Superior temporal gyrus (tissue), 1 donor: ENCODE results near the gene ANAPC4.
A peak's percentile ranks its signal among the peaks of the same experiment; 100 is the strongest.
"Not testable (repeated sequence)": the region's sequence is repeated elsewhere in the genome, so short reads cannot be mapped to it uniquely, and the experiment has no call there.

Source experiments
- DNase-seq: peaks from one replicate; pipeline ENCODE4 v3.0.0-alpha.2; 2016; ENCODE audit errors: extremely low spot score

The ANAPC4 gene, protein sequence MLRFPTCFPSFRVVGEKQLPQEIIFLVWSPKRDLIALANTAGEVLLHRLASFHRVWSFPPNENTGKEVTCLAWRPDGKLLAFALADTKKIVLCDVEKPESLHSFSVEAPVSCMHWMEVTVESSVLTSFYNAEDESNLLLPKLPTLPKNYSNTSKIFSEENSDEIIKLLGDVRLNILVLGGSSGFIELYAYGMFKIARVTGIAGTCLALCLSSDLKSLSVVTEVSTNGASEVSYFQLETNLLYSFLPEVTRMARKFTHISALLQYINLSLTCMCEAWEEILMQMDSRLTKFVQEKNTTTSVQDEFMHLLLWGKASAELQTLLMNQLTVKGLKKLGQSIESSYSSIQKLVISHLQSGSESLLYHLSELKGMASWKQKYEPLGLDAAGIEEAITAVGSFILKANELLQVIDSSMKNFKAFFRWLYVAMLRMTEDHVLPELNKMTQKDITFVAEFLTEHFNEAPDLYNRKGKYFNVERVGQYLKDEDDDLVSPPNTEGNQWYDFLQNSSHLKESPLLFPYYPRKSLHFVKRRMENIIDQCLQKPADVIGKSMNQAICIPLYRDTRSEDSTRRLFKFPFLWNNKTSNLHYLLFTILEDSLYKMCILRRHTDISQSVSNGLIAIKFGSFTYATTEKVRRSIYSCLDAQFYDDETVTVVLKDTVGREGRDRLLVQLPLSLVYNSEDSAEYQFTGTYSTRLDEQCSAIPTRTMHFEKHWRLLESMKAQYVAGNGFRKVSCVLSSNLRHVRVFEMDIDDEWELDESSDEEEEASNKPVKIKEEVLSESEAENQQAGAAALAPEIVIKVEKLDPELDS

DNA sequence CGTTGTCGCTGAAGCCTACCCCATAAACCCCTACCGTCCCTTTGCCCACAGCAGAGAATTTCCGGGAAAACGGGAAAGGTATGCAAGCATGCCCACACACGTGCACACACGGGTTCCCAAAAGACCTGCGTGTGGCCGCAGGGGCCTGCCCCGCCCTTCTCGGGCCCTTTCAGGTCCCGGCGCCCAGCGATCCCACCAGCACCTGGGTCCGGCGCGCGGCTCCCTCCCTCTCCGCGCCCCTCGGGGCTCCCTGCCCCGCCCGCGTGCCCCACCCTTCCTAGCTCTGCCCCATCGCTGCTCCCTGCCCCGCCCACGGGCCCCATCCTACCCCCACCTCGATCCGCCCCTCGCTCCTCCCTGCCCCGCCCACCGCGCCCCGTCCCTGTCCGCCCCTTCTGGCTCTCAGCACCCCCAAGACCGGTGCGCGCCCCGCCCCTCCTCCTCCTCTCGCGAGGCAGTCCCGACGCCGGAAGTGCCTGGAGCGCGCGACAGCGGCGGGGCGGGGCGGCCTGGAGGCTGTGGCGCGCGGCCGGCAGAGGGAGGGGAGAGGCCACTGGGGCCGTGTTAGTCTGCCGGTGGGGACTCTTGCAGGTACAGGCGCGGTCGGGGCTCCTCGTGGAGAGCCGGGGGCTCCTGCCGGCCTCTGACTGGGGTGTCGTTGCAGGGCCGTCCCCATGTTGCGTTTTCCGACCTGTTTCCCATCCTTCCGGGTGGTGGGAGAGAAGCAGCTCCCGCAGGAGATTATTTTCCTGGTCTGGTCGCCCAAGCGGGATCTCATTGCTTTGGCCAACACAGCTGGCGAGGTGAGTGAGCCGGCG lies at the start of gene ANAPC4:
Gene ANAPC4 (plus strand): TSS at position 510 of the 818 bp plus-strand sequence. CDS start 165 bp downstream, at position 675.
- peak; percentile 78 for DNase-seq

DNA sequence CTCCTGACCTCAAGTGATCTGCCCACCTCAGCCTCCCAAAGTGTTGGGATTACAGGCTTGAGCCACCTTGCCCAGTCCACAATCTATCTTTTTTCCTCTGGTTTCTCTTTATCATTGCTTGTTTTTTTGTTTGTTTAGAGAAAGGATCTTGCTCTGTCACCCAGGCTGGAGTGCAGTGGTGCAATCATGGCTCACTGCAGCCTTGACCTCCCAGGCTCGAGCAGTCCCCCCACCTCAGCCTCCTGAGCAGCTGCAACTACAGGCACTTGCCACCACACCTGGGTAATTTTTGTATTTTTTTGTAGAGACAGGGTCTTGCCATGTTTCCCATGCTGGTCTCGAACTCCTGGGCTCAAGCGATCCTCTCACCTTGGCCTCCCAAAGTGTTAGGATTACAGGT lies 48.6 kb upstream of the ANAPC4 start:
- not testable (repeated sequence) for DNase-seq

DNA sequence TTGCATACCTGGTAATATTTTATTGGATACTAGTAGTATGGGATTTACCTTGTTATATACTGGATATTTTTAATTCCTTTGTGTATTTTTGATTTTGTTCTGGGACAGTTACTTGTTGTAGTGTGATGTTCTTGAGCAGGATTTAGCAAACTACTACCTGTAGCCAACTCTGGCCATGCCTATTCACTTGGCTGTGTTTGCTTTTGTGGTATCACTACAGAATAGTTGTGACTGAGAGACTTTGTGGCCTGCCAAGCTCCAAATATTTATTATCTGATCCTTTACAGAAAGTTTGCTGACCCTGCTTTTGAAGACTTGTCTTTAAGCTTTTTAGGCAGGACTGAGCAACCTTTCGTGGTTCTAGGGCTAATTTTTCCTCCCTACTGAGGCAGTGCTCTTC lies 46.7 kb upstream of the ANAPC4 start:
- DNase-seq, result no peak

DNA sequence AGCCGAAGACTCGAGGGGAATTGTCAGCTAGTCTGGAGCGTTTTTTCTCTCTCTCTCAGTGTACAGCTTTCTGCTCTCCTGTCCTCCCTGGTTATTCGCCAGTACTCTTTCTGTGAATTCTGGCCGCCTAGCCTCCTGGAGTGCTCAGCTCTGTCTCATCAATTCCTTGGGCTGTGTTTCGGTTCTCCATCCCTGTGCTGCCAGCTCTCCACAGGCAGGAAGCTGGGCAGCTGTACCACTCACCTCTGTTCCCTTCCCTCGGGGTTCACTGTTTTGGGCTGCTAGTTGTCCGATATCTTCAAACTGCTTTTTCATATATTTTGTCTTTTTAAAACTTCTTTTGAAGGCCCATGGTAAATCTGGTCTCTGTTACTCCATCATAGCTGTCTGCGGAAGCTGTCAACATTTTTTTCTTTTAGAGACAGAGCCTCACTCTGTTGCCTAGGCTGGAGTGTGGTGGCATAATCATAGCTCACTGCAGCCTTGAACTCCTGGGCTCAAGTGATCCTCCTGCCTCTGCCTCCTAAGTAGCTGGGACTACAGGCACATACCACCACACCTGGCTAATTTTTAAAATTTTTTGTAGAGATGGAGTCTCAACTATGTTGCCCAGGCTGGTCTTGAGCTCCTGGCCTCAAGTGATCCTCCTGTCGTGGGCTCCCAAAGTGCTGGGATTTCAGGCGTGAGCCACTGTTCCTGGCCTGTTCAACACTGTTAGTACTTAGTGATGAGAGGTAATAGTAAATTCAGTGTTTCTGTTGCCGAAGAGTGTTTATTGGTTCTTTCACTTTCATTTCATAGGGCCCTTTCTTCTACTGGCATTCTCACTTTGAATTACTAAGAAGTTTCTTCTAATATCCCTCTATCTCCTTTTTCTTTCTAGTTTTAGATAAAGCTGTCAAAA lies 45.9 kb upstream of the ANAPC4 start:
- DNase-seq, result no peak

DNA sequence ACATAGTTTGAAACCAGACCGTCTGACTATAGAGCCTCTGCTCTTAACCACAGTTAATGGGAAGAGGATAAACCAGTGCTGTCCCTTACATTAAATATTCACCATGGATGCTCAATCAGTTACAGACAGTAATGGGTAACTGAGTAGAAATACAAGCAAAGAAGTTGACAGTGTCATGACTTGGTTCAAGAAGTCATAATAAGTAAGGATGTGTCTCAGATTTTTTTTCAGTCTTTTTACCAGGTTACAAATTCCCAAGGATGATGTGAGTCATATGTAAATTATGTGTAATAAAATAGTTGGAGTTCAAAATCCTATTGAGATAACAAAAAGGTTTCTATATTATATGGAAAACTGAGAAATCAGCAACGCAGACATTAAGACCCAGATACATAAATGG lies 33.4 kb upstream of the ANAPC4 start:
- no peak for DNase-seq

DNA sequence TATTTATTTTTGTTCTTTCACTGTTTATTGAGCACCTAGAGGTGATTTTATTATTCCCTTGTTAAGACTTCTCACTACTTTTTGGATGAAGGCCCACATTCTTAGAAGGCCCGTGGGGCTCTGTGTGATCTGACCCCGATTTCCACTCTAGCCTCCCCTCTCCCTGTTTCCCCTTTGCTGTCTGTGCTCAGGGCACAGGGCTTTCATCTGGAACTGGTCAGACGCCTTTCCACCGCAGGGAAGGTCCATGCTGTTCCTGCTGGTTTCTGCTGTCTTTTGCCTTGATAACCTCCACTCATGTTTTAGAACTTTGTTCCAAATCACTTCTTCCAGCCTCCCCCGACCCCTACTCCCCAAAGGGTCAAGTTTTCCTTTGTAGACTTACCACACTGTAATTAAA lies 31.3 kb upstream of the ANAPC4 start:
- no peak for DNase-seq

DNA sequence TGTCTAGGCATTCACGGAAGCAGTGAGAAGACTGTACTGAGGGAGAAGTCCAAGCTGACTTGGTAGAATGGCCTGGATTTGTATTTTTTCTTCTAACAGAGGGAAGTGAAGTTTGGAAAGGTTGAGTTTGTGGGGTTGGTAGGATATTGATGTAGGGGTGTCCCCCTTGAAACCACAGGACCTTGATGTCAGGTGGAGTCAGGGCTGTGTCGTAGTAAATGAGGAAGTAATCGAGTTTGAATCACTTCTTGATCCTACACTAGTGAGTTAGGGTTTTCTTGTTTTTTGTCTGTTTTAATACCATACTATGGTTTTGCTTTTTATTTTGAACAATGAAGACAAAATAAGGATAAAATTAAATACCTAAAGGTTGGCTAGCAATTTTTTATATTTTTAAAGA lies 30.1 kb upstream of the ANAPC4 start:
- no peak for DNase-seq

DNA sequence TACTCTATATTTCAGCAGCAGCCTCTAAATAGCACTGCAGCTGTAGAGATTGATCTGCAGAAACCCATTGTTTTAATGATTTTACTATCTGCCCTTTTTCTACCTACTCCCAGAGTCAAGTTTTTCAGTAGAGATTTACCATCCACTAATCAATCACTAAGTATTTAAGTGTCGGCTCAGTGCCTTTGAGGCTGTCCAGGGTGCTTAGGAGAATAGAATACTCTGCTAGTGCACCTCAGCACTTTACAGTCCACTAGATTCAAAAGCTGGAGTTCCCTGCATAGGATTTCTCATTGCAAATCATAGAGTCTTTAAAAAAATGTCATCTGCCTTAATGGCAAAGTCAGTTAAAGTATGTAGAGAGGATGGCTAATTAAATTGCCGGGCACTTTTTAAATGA lies 29.6 kb upstream of the ANAPC4 start:
- no peak for DNase-seq

DNA sequence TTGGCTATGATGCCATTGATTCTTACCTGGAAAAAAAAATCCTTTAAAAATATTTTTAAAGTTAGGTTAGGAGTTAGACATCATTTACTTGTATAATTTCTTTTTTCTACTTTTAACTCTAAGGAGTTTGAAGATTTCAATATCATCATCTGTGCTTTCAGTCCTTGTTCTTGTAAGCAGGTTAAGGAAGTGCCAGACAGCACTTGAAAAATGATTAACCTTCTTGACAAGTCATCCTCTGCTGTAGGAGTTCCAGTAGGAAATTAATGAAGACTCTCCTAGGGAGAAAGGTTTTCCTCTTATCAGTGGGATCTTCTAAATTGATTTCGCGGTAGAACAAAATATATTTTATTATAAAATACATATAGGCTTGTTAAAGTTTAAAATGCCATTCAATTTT lies 29.1 kb upstream of the ANAPC4 start:
- DNase-seq, result no peak

DNA sequence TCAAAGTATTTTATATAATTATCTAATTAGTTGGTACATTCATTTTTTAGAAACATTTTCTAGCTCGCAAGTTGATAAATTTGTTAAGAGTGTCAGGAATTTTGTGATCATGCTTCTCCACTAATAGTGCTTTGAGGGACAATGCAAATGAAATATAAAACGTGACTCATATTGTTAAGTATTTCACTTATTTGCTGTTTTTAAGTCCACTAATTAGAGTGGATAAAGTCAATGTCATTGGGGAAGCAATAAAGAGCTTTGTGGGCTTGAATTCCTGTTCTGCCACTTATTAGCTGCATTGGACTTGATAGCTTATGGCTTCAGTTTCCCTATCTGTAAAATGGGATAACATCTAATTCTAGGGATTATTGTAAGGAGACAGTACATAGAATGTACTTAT lies 26.5 kb upstream of the ANAPC4 start:
- DNase-seq, result no peak

DNA sequence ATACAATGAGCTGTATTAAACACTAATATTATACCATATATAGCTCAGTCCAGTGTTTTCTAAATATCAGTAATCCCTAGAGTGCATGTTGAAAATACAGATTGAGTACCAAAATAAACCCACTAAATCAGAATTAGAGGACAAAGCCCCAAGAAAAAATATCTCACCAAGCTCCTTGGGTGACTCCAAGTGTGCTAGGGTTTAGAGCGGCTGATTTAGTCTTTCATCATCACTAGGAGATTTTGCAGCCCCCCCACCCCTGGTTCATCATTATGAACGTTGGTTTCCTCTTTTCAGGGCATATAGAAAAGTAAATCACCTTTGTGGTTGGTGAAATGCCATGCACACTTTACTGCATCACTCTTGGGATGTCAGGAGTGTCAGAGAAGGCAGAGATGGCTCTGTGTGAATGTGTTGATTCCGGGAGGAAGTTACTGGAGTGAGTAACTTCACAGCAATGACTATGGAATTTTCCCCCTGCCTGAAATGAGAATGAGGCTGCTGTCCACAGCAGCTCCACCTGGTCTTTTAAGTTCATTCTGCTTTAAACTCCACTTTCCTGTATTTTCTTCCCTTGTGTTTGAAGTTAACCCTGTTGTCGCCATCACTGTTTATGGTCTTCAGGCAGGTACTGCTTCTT lies 25.2 kb upstream of the ANAPC4 start:
- DNase-seq, result no peak

DNA sequence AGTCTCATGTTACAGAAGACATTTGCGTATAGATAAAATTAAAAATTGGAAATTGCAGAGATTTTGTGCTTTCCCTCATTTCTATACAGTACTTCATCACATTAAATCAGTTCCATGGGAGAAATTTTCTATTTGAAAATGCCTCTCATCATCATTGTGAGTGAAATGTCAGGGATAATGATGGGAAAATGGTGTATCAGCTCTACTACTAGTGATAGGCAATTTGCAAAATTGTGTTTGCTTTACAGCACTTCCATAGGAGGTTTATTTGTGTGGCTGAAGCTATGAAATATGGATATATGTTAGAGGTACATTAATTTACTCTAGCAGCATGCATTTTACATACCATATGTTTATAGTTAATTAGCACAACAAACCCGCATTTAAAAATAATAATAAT lies 21.0 kb upstream of the ANAPC4 start:
- DNase-seq, result no peak

DNA sequence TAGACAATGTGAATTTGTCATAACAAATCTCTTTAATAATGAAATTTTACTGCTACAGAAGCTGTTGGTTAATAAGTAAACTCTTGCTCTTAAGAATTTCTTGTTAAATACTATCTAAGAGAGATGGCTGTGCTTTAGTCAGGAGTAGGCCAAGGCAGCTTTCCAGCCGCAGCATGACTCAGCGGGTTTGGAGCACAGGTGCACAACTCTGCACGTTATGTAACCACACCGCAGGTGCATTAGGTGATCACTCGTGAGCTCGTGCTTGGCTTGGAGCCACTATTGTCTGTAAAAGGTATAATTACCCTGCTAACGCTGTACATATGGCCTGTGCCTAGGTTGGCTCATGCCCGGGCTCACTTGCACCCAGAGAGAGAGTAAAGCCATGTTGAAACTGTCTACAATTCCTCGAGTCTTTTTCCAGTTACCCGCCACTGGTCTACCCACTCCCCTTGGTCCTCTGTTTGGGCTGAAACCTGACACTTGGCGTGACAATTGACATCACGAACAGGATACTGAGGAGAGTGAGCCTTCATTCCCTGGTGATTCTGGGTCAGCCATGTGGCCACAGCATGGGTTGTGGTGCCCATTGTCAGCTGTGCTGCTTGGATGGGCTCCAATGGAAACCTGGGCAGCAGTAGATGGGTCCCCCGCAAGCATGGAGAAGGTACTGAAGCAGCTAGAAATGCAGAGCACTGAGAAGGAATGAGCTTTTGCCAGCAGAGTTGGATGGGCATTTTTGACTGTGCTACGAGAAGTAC lies 18.4 kb upstream of the ANAPC4 start:
- DNase-seq, result no peak

DNA sequence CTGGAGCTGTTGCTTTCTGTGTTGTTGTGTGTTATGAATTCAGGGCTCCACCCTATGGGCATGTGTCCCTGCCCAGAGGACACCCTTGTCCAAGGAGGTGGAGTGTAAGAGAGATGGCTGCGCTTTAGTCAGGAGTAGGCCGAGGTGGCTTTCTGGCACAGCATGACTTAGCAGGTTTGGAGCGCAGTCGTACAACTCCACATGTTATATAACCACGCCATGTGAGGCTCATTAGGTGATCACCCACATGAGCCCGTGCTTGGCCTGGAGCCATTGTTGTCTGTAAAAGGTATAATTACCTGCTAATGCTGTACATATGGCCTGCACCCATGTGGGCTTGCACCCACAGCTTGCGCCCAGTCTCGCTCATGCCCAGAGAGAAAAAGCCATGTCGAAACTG lies 15.8 kb upstream of the ANAPC4 start:
- no peak for DNase-seq

DNA sequence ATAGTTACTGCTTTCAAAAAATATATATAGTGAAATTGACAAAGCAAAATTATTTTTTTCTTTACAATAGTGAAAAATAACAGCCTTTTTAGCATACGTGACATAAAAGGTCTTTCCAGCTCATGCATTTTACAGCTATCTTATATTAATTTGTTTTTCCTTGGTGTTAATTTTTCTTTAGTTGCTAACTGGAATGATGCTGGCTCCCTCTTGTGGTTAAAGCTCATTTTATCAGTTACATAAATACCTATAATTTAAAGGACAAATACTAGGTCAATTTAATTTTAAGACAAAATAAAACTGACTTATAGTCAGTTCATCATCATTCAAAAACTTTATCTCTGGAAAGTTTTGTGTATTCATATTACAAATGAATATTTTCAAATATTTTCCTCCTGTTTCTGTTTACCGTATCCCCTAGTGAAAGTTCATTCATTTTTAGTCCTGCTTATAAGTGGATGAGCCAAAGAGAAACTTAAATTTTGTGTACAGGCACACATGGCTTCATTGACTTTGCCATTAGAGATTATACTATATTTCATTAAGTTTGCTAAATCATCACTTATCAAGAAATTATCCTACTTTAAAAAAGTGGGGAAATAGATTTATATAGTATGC lies 9.9 kb upstream of the ANAPC4 start:
- peak; percentile 80 for DNase-seq

DNA sequence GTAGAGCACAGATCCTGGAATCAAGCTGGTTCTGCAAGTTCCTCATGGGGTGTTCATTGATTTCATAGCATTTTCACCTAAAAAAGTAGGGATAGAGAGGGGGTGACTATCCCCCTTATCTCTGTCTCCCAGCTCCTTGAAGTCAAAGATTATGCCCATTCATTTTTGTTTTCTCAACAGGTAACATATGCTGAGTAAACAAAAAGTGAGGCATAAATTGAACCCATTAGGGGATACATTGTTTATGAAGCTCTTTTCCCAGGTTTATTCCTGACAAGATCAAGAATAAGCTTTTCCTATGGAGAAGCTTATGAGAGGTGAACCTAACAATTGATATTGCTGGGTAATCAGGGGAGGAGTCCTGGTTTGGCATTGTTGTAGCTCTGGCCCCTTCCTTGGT lies 9.2 kb upstream of the ANAPC4 start:
- no peak for DNase-seq

DNA sequence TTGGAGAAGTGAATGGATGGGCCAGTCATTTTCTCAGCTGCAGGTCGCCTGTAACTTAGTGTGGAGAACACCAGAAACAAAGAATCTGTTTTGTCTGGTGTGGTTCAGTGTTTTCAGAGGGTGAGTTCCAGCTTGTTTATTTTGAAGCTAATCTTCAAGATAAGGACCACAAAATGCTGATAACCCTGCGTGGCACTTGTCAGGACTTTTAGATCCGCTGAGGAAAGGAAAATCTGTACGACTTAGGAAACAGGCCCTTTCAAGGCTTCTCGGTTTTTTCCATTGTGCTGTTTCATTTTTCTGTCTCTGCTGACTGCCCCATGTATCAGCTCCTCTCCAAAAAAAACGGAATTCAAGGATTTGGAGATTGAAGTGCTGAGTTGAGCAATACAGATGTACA lies 8.7 kb upstream of the ANAPC4 start:
- no peak for DNase-seq

DNA sequence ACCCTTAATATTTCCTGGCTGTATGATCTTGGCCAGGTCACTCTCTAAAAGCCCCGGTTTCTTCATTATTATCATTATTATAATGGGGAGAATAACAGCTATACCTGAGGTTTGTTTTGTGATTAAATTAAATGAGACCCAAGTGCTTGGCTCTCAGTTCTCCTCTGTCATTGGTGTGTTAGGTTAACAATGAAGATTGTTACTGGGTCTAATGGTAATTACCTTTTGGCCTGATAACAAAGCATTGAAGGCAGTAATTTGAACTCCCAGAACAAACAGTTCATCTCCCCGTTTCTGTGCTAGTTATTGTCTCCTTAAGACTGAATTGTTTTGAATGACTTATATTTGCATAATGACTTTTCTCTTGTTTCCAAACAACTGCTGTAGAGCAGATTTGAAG lies 6.8 kb upstream of the ANAPC4 start:
- no peak for DNase-seq

DNA sequence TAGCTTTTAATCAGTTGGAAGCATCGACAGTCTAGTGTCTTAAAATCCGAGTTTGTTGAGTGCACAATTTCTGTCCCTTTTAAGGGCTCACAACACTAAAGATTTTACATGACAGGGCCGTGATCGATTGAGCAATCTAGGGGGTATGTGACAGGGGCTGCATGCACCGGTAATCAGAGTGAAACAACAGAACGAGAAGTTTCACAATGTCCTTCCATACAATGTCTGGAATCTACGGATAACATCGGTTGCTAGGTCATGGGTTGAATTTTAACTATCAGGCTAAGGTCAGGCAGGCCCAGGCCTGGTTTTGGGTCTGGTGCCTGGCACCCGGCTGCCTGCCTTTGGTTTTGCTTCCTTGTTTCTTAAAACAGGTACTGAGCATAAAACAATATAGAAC lies 4.5 kb upstream of the ANAPC4 start:
- not testable (repeated sequence) for DNase-seq
